ENCODE results near the gene UFL1.
"Not testable (repeated sequence)": the region's sequence is repeated elsewhere in the genome, so short reads cannot be mapped to it uniquely, and the experiment has no call there.

Gene UFL1

GRCh38 chr6:96521644-96522464, at the start of gene UFL1:
TSS of gene UFL1 (plus strand) at chr6:96521806. CDS start at chr6:96521874, 68 bp downstream.
- peak; percentile 94 for DNase-seq

- DNase-seq: not testable (repeated sequence)
These were observed 49.3 kb upstream of the UFL1 start for GRCh38 chr6:96472291-96472690.

GRCh38 chr6:96478695-96479094, 42.9 kb upstream of the UFL1 start:
- no peak for DNase-seq

GRCh38 chr6:96491926-96492325, 29.7 kb upstream of the UFL1 start:
- no peak for DNase-seq

- peak; percentile 56 for DNase-seq
These were observed 21.8 kb upstream of the UFL1 start for GRCh38 chr6:96499781-96500180.

- DNase-seq: no peak
These were observed 18.7 kb upstream of the UFL1 start for GRCh38 chr6:96502915-96503314.

GRCh38 chr6:96505363-96505762, 16.2 kb upstream of the UFL1 start:
- DNase-seq: no peak

- DNase-seq: no peak
These were observed 12.3 kb upstream of the UFL1 start for GRCh38 chr6:96509281-96509680.

- DNase-seq: no peak
These were observed 1.2 kb upstream of the UFL1 start for GRCh38 chr6:96520171-96521115.

GRCh38 chr6:96521306-96521643, 331 bp upstream of the UFL1 start:
- DNase-seq: no peak

- no peak for DNase-seq
These were observed 931 bp downstream of the UFL1 start for GRCh38 chr6:96522465-96523009.

GRCh38 chr6:96528193-96528592, 6.6 kb downstream of the UFL1 start:
- DNase-seq: no peak

- DNase-seq: no peak
These were observed 10.8 kb downstream of the UFL1 start for GRCh38 chr6:96532399-96532798.

GRCh38 chr6:96537726-96538125, 16.1 kb downstream of the UFL1 start:
- no peak for DNase-seq

GRCh38 chr6:96542702-96543101, 21.1 kb downstream of the UFL1 start:
- DNase-seq: no peak

GRCh38 chr6:96545882-96546281, 24.3 kb downstream of the UFL1 start:
- no peak for DNase-seq

- DNase-seq: no peak
These were observed 26.0 kb downstream of the UFL1 start for GRCh38 chr6:96547654-96548053.

- DNase-seq: no peak
These were observed 33.0 kb downstream of the UFL1 start for GRCh38 chr6:96554558-96554957.

GRCh38 chr6:96559740-96560139, 38.1 kb downstream of the UFL1 start:
- DNase-seq: not testable (repeated sequence)

GRCh38 chr6:96562886-96563285, 41.3 kb downstream of the UFL1 start, which contains the start of gene FHL5:
TSS of gene FHL5 (plus strand) at chr6:96563128. CDS start at chr6:96603614, 40,486 bp downstream.
- DNase-seq: no peak

GRCh38 chr6:96563853-96564252, 42.2 kb downstream of the UFL1 start:
- DNase-seq: no peak

GRCh38 chr6:96570053-96570452, 48.4 kb downstream of the UFL1 start:
- DNase-seq: no peak

GRCh38 chr6:96571551-96571950, 49.9 kb downstream of the UFL1 start:
- no peak for DNase-seq

- DNase-seq: no peak
These were observed 53.8 kb downstream of the UFL1 start for GRCh38 chr6:96575359-96575758.

Measured in activated CD4-positive, alpha-beta T cell treated with anti-CD3 and anti-CD28 coated beads, Interleukin-2, amount 50 U/mL, for 1 hour (primary cell).